DMS79 treated with DMSO at 0.1 percent for 48 hours (cell line): Measurements from ENCODE around the gene KCNMA1.
A peak's percentile ranks its signal among the peaks of the same experiment; 100 is the strongest.
"Not testable (repeated sequence)": the region's sequence is repeated elsewhere in the genome, so short reads cannot be mapped to it uniquely, and the experiment has no call there.

Source experiments
- DNase-seq: peaks from one replicate; lab custom pipeline; 2025; lab: John Stamatoyannopoulos, UW

Gene KCNMA1

GRCh38 chr10:77664008-77664407 is 26.4 kb upstream of the KCNMA1 start:
- DNase-seq: no peak

GRCh38 chr10:77661674-77662073 is 24.1 kb upstream of the KCNMA1 start:
- no peak for DNase-seq

GRCh38 chr10:77661100-77661499 is 23.5 kb upstream of the KCNMA1 start:
- DNase-seq: no peak

- not testable (repeated sequence) for DNase-seq
Measured at GRCh38 chr10:77659046-77659670, 21.6 kb upstream of the KCNMA1 start.

GRCh38 chr10:77653210-77653609 is 15.6 kb upstream of the KCNMA1 start:
- DNase-seq: no peak

GRCh38 chr10:77649333-77650331 is 12.0 kb upstream of the KCNMA1 start:
- no peak for DNase-seq

GRCh38 chr10:77648472-77648871 is 10.9 kb upstream of the KCNMA1 start:
- DNase-seq: no peak

- DNase-seq: no peak
Measured at GRCh38 chr10:77647543-77648293, 10.1 kb upstream of the KCNMA1 start.

GRCh38 chr10:77644557-77645243 is 7.1 kb upstream of the KCNMA1 start:
- no peak for DNase-seq

- no peak for DNase-seq
Measured at GRCh38 chr10:77643795-77644468, 6.3 kb upstream of the KCNMA1 start.

- peak; percentile 50 for DNase-seq
Measured at GRCh38 chr10:77641788-77642397, 4.3 kb upstream of the KCNMA1 start.

- no peak for DNase-seq
Measured at GRCh38 chr10:77641344-77641743, 3.7 kb upstream of the KCNMA1 start.

- DNase-seq: no peak
Measured at GRCh38 chr10:77640167-77640566, 2.6 kb upstream of the KCNMA1 start.

- DNase-seq: no peak
Measured at GRCh38 chr10:77639756-77640155, 2.1 kb upstream of the KCNMA1 start.

GRCh38 chr10:77638321-77639101 is 903 bp upstream of the KCNMA1 start:
- DNase-seq: no peak

- DNase-seq: no peak
Measured at GRCh38 chr10:77636967-77637531, 559 bp downstream of the KCNMA1 start.

- no peak for DNase-seq
Measured at GRCh38 chr10:77636282-77636966, 1.2 kb downstream of the KCNMA1 start.

GRCh38 chr10:77635402-77636227 is 2.0 kb downstream of the KCNMA1 start:
- DNase-seq: no peak
